GM12891 (cell line): ENCODE results near the gene MBD4.

Source experiments
- POLR2A ChIP-seq: IDR thresholded peaks from 2 replicates; pipeline ENCODE4 v1.6.1; 2011; ENCODE audit warnings: low read depth, low read length, control low read depth
- POLR2AphosphoS5 ChIP-seq: IDR thresholded peaks from 2 replicates; pipeline ENCODE4 v1.6.1; 2011; ENCODE audit warnings: low read depth, low read length, control low read depth

DNA sequence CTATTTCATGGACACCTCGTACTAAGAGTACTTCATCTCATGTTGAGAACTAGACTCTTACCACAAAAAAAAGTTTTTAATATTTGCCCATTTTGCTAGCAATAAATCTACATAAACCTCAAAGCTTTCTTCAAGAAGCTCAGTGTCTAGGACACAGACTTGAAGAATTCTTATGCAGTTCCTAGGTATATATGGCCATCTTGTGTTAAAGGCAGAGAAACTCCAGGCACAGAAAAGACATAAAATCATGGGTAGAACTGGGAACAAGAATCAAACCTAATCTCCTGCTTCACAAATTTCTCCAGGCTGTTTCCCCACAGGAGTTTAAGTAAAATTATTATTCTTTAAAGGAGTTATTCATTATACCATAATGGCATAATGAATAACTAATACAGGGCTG lies 4.4 kb downstream of the MBD4 start:
- TF ChIP-seq POLR2A = no peak
- TF ChIP-seq POLR2AphosphoS5 = no peak
